ENCODE measurements around the gene MAP3K5.

Gene MAP3K5

GRCh38 chr6:136517002-136517401 is 275.3 kb downstream of the MAP3K5 start:
- H3K4me3 ChIP-seq (replicated peaks; ENCODE audit: low read depth, low read length): no peak overlapping the region
- no peak for TF ChIP-seq CTCF (IDR thresholded peaks at IDR 0.05; ENCODE audit: low read length, missing control alignments)
- DNase-seq (ENCODE audit: low read depth): no peak

GRCh38 chr6:136514591-136514990 is 277.7 kb downstream of the MAP3K5 start:
- TF ChIP-seq CTCF (IDR thresholded peaks at IDR 0.05; ENCODE audit: low read length, missing control alignments): no peak
- no peak overlapping the region for H3K4me3 ChIP-seq (replicated peaks; ENCODE audit: low read depth, low read length)
- DNase-seq (ENCODE audit: low read depth): no peak

GRCh38 chr6:136511926-136512325 is 280.4 kb downstream of the MAP3K5 start:
- DNase-seq (ENCODE audit: low read depth): no peak
- TF ChIP-seq CTCF (IDR thresholded peaks at IDR 0.05; ENCODE audit: low read length, missing control alignments): no peak
- no peak overlapping the region for H3K4me3 ChIP-seq (replicated peaks; ENCODE audit: low read depth, low read length)

GRCh38 chr6:136511397-136511796 is 280.9 kb downstream of the MAP3K5 start:
- TF ChIP-seq CTCF (IDR thresholded peaks at IDR 0.05; ENCODE audit: low read length, missing control alignments): no peak
- DNase-seq (ENCODE audit: low read depth): no peak
- H3K4me3 ChIP-seq (replicated peaks; ENCODE audit: low read depth, low read length): no peak overlapping the region

GRCh38 chr6:136510782-136511181 is 281.5 kb downstream of the MAP3K5 start:
- no peak for TF ChIP-seq CTCF (IDR thresholded peaks at IDR 0.05; ENCODE audit: low read length, missing control alignments)
- H3K4me3 ChIP-seq (replicated peaks; ENCODE audit: low read depth, low read length): no peak overlapping the region
- DNase-seq (ENCODE audit: low read depth): no peak

GRCh38 chr6:136510299-136510698 is 282.0 kb downstream of the MAP3K5 start:
- H3K4me3 ChIP-seq (replicated peaks; ENCODE audit: low read depth, low read length): no peak overlapping the region
- DNase-seq (ENCODE audit: low read depth): no peak
- TF ChIP-seq CTCF (IDR thresholded peaks at IDR 0.05; ENCODE audit: low read length, missing control alignments): no peak

- TF ChIP-seq CTCF (IDR thresholded peaks at IDR 0.05; ENCODE audit: low read length, missing control alignments): no peak
- H3K4me3 ChIP-seq (replicated peaks; ENCODE audit: low read depth, low read length): no peak overlapping the region
- DNase-seq (ENCODE audit: low read depth): no peak
Measured at GRCh38 chr6:136508725-136509392, 283.4 kb downstream of the MAP3K5 start.
